HepG2 (cell line): ENCODE results near the gene TBC1D1. TPM values are rescaled to one million over a fixed set of nuclear protein-coding genes. Genes with fewer than 3 reads are reported as not detected.

Experiments used
- ATAC-seq: fragments of 200-7000 bp; cut with Tn5 transposase; 3 replicates; pipeline ENCODE4 v1.9.1; 2020; ENCODE audit warnings: mild to moderate bottlenecking, moderate library complexity
- BruUV-seq: library from RNA; stranded (reverse); fragments of 400-500 nt; replicated peaks from 2 replicates; lab custom pipeline; 2021; lab: Mats Ljungman, UMichigan
- CTCF ChIA-PET: fragments of 300-600 bp; formaldehyde crosslinking; extraction: SDS; loops from one replicate; lab custom pipeline; 2021; ENCODE audit warnings: low total read pairs, inconsistent platforms, low intra/inter-chr PET ratio; lab: Yijun Ruan, JAX
- POLR2A ChIA-PET: fragments of 350-600 bp; sonication (Branson Sonifier 250); formaldehyde crosslinking; loops from one replicate; lab custom pipeline; 2020; ENCODE audit warnings: antibody characterized with exemption, inconsistent platforms; lab: Yijun Ruan, JAX
- DNase-seq: peaks from one replicate; pipeline ENCODE4 v3.0.0-alpha.2; 2015; ENCODE audit warnings: low spot score
- FAIRE-seq: peaks from 3 replicates; lab custom pipeline; 2011; peaks lifted over from hg19 to GRCh38; lab: Jason Lieb, UNC
- H2AFZ ChIP-seq: one replicate; pipeline ENCODE4 v1.6.1; 2011; ENCODE audit warnings: low read length, inconsistent platforms
- H3K27ac ChIP-seq: fragments of 300-600 bp; 3 replicates; pipeline ENCODE4 v1.8.0; 2011; ENCODE audit warnings: mixed run types, mild to moderate bottlenecking, mixed read lengths, low read length, inconsistent platforms; ENCODE audit not compliant: insufficient read depth; ENCODE audit errors: extremely low read length
- H3K27me3 ChIP-seq, 2 experiments: fragments of 200-600 bp in 1 of 2; 2 replicates in 1 of 2; 3 replicates in 1 of 2; pipeline versions ENCODE4 v1.6.0 to v1.8.0; 2011; ENCODE audit warnings: low read length in 2 of 2, mild to moderate bottlenecking in 2 of 2, moderate library complexity in 2 of 2, inconsistent platforms in 1 of 2; ENCODE audit not compliant: insufficient read depth in 2 of 2, control insufficient read depth in 1 of 2
- H3K36me3 ChIP-seq, 2 experiments: fragments of 200-600 bp in 1 of 2; replicated peaks in 1 of 2; 2 replicates in 1 of 2; 3 replicates in 1 of 2; pipeline versions ENCODE4 v1.5.1 to v1.8.0; 2011; ENCODE audit warnings: low read length in 2 of 2, inconsistent platforms in 1 of 2; ENCODE audit not compliant: insufficient read depth in 2 of 2, control insufficient read depth in 1 of 2
- H3K4me1 ChIP-seq: 2 replicates; pipeline ENCODE4 v1.5.1; 2012; ENCODE audit warnings: low read length, inconsistent platforms; ENCODE audit not compliant: insufficient read depth
- H3K4me2 ChIP-seq: 2 replicates; pipeline ENCODE4 v1.6.0; 2011; ENCODE audit warnings: low read depth, low read length, inconsistent platforms
- H3K4me3 ChIP-seq, 3 experiments: fragments of 200-600 bp in 1 of 3; sonication (generic), shearing (Covaris generic) in 1 of 3; replicated peaks in 1 of 3; 2 replicates each; pipeline ENCODE4 v1.5.1; 2011 to 2016; ENCODE audit warnings: low read length in 3 of 3, inconsistent platforms in 2 of 3, low read depth in 2 of 3, mild to moderate bottlenecking in 2 of 3, control low read depth in 1 of 3, mixed read lengths in 1 of 3; ENCODE audit not compliant: insufficient read depth in 1 of 3
- H3K79me2 ChIP-seq: one replicate; pipeline ENCODE4 v1.6.1; 2011; ENCODE audit warnings: low read length, inconsistent platforms; ENCODE audit not compliant: insufficient read depth
- H3K9ac ChIP-seq: 2 replicates; pipeline ENCODE4 v1.6.0; 2011; ENCODE audit warnings: mild to moderate bottlenecking, low read depth, low read length, inconsistent platforms; ENCODE audit not compliant: insufficient read depth
- H3K9me3 ChIP-seq: 2 replicates; pipeline ENCODE4 v1.5.1; 2012; ENCODE audit warnings: mild to moderate bottlenecking, low read length
- H4K20me1 ChIP-seq: 2 replicates; pipeline ENCODE4 v1.6.0; 2011; ENCODE audit warnings: inconsistent platforms, mild to moderate bottlenecking, low read length, moderate library complexity; ENCODE audit not compliant: insufficient read depth
- FOSL2 ChIP-seq: sonication (generic); formaldehyde crosslinking; IDR thresholded peaks from 2 replicates; pipeline ENCODE4 v1.4.0; 2020; ENCODE audit warnings: missing genetic modification reagents
- GATAD2A ChIP-seq: IDR thresholded peaks from 2 replicates; pipeline ENCODE4 v1.6.1; 2016
- GZF1 ChIP-seq: sonication (generic); formaldehyde crosslinking; IDR thresholded peaks from 2 replicates; pipeline ENCODE4 v1.5.1; 2020; ENCODE audit warnings: mild to moderate bottlenecking, missing genetic modification reagents
- HDAC2 ChIP-seq: sonication (generic); formaldehyde crosslinking; IDR thresholded peaks from 2 replicates; pipeline ENCODE4 v1.4.0; 2020; ENCODE audit warnings: missing genetic modification reagents
- SOX13 ChIP-seq, 3 experiments: fragments of 450-650 bp in 1 of 3; sonication (generic) in 1 of 3; formaldehyde crosslinking in 1 of 3; IDR thresholded peaks in 2 of 3; conservative IDR thresholded peaks in 1 of 3; 2 replicates each; pipeline versions ENCODE4 v1.5.0 to v1.6.1; 2016 to 2020; ENCODE audit warnings: antibody characterized with exemption in 1 of 3, mild to moderate bottlenecking in 1 of 3, missing compliant biosample characterization in 1 of 3, missing genetic modification reagents in 1 of 3, moderate library complexity in 1 of 3
- SOX5 ChIP-seq: IDR thresholded peaks from 2 replicates; pipeline ENCODE4 v1.6.1; 2016; ENCODE audit warnings: borderline replicate concordance
- SOX6 ChIP-seq, 2 experiments: fragments of 450-650 bp in 1 of 2; sonication (generic) in 1 of 2; formaldehyde crosslinking in 1 of 2; IDR thresholded peaks; 2 replicates each; pipeline versions ENCODE4 v1.4.0 to v1.6.1; 2017 to 2020; ENCODE audit warnings: antibody characterized with exemption in 1 of 2, mild to moderate bottlenecking in 1 of 2, missing genetic modification reagents in 1 of 2
- TBX2 ChIP-seq: sonication (generic); formaldehyde crosslinking; IDR thresholded peaks from 2 replicates; pipeline ENCODE4 v1.5.0; 2020; ENCODE audit warnings: missing genetic modification reagents, mild to moderate bottlenecking, borderline replicate concordance
- ZBTB33 ChIP-seq: sonication (generic); formaldehyde crosslinking; IDR thresholded peaks from 2 replicates; pipeline ENCODE4 v1.4.0; 2020; ENCODE audit warnings: missing genetic modification reagents
- ZBTB38 ChIP-seq: sonication (generic); formaldehyde crosslinking; IDR thresholded peaks from 2 replicates; pipeline ENCODE4 v1.5.1; 2020; ENCODE audit warnings: mild to moderate bottlenecking, missing genetic modification reagents
- WGBS: methylation state at CpG from one replicate; pipeline ENCODE4 v1.1.6; 2017; ENCODE audit warnings: low lambda C conversion rate; 5-methylcytosine and 5-hydroxymethylcytosine counted together
- in situ Hi-C: cut with HindIII; loops from 2 replicates; pipeline ENCODE4 v1.10.0; 2017; ENCODE audit warnings: low pct_unique_long_range_greater_than_20kb; ENCODE audit not compliant: extremely low pct_ligation_motif_present
- intact Hi-C: fragments of 100-400 bp; cut with micrococcal nuclease; formaldehyde crosslinking; loops from one replicate; pipeline ENCODE4 v1.10.0; 2022; ENCODE audit not compliant: unreplicated experiment
- polyA plus RNA-seq, 8 experiments: library from polyadenylated mRNA; depleted of rRNA in 3 of 8; stranded (reverse) in 7 of 8; unstranded in 1 of 8; fragments of >200 nt; fragmentation: Illumina TruSeq in 4 of 8; extraction: Trizol in 4 of 8; gene quantifications; 2 replicates each; pipeline versions ENCODE4 v1.2.1 to v1.2.3, GENCODE V29; 2011 to 2016; ENCODE audit warnings: low read depth in 4 of 8, missing spikeins in 1 of 8, mixed read lengths in 1 of 8; ENCODE audit not compliant: insufficient read depth in 1 of 8
- total RNA-seq, 5 experiments: library from RNA; depleted of rRNA; stranded (reverse); fragments of >200 nt; fragmentation: Illumina TruSeq; extraction: Trizol; gene quantifications; 2 replicates each; pipeline ENCODE4 v1.2.3, GENCODE V29; 2016; ENCODE audit warnings: low read depth in 1 of 5
- TF ChIP-seq, protein P1 (sequence below): sonication (generic); formaldehyde crosslinking; IDR thresholded peaks from 2 replicates; pipeline ENCODE4 v1.8.1; 2023; ENCODE audit warnings: mild to moderate bottlenecking, moderate library complexity, missing genetic modification reagents

The TBC1D1 gene
- total and polyA plus RNA-seq, 2 of the 13 experiments (the other 11 are each of a cell fraction or from before 2014, with no cell fraction given): 37.3 to 62.8 TPM

GRCh38 chr4:38130884-38131283 is 240.0 kb downstream of the TBC1D1 start:
- H3K9me3 ChIP-seq: no peaks in the 10 kb centered on the region
- CTCF ChIA-PET: no interaction called here
- H3K79me2 ChIP-seq: no peaks in the 10 kb centered on the region
- H3K4me2 ChIP-seq: no peak overlapping the region
- H2AFZ ChIP-seq: no peak overlapping the region
- FAIRE-seq (no peak), ATAC-seq (no peak), DNase-seq (no peak)
- in situ Hi-C loops (loop anchor here (5.0 kb wide), 1 partner anchor 54 kb away; no protein-coding TSS in a partner anchor), intact Hi-C loops (loop anchor here (5.0 kb wide), 1 partner anchor 46 kb away; no protein-coding TSS in a partner anchor)
- no peaks in the 10 kb centered on the region for H3K36me3 ChIP-seq
- peak overlapping the region; percentile 92 for H3K27ac ChIP-seq
- H3K4me1 ChIP-seq: peaks cover 94% of the 10 kb centered on the region
- H3K27me3 ChIP-seq: no peaks in the 10 kb centered on the region
- 0 out of 2 replicates have a peak, but pooled peaks have one; percentile 33 for TF ChIP-seq GZF1 (CRISPR knock-in tag)
- TF ChIP-seq, protein P1, sequence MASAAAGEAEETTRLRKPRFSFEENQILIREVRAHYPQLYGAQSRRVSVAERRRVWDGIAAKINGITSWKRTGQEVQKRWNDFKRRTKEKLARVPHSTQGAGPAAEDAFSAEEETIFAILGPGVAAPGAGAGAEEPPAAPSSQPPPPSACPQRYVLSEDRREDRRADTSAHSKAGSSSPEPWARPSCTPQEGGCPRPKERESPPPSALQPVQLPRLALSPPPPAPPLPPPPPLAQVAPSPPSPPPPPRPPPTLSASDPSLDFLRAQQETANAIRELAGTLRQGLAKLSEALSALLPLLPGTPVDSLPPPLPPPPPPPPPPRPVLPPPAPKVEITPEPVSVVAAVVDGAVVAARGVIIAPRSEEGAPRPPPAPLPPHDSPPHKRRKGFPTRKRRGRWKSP: no peak
- 97% methylated on average over 3 of the region's 3 CpGs for WGBS
- no peaks in the 10 kb centered on the region for H4K20me1 ChIP-seq
- no peak overlapping the region for H3K4me3 ChIP-seq
- H3K9ac ChIP-seq: peak overlapping the region; percentile 29; the same call in 1 of the 2 replicates
- POLR2A ChIA-PET: interaction anchor here (1.0 to 5.4 kb wide), 4 partner anchors 10 to 68 kb away, joined by 3 to 124 read pairs (median 21); no protein-coding TSS in a partner anchor
- BruUV-seq: no TSS peak

DNA sequence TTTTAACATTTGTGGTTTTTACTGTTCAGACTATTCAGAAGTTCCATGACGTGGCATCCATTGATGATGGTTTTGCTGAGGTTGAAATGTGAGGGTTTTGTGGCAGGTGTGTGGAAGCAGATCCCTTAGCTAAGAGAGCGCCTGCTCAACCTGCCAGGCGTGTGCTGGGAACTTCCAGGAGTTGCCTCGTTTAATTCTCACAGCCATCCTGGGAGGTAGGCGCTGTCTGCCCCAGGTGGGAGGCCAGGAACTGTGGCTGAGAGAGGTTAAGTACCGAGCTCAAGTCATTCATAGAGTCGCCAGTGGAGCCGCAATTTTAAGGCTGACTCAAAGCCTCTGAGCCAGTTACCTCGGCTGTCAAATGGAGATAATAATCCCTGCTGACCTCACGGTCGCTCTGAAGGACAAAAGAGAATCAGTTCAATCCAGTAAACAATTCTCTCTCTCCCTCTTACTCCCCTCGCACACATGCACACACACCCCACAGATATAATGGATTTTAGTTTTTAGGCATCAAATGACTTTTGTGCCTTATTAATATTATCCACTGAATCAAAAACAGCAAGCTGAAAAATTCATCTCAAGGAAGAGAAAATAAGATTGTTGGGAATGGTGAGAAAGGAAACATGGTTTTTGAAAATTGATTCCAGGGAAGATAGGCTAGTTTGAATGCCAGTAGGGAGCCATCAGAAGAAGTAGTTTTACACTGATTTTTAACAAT is 240.6 kb downstream of the TBC1D1 start:
- POLR2A ChIA-PET: interaction anchor here (1.0 to 5.4 kb wide), 7 partner anchors 9 to 69 kb away, joined by 3 to 124 read pairs (median 14); no protein-coding TSS in a partner anchor
- CTCF ChIA-PET: no interaction called here
- intact Hi-C loops: loop anchor here (5.0 kb wide), 1 partner anchor 46 kb away; no protein-coding TSS in a partner anchor
- H3K27ac ChIP-seq: peak overlapping the region; percentile 92
- H3K36me3 ChIP-seq: peaks cover 0 to under 1% of the 10 kb centered on the region in 2 experiments; a peak in 1 of 5 replicates
- no peaks in the 10 kb centered on the region for H4K20me1 ChIP-seq
- peak overlapping the region; percentile 74 for H3K9ac ChIP-seq
- in situ Hi-C loops: loop anchor here (5.0 kb wide), 1 partner anchor 54 kb away; no protein-coding TSS in a partner anchor
- no peaks in the 10 kb centered on the region for H3K27me3 ChIP-seq
- WGBS: 85% methylated on average over 12 of the region's 12 CpGs
- no peak for FAIRE-seq
- no peak overlapping the region for H2AFZ ChIP-seq
- H3K9me3 ChIP-seq: no peaks in the 10 kb centered on the region
- H3K79me2 ChIP-seq: no peaks in the 10 kb centered on the region
- ATAC-seq: no peak
- H3K4me3 ChIP-seq: no peak overlapping the region
- no peak overlapping the region for H3K4me2 ChIP-seq
- H3K4me1 ChIP-seq: peaks cover 96% of the 10 kb centered on the region
- DNase-seq: no peak
- no TSS peak for BruUV-seq
- TF ChIP-seq SOX13 (IDR thresholded peaks at IDR 0.05) (no peak), SOX13 (CRISPR knock-in tag; conservative IDR thresholded peaks at IDR 0.05 in 1 of 2, IDR thresholded peaks at IDR 0.05 in 1 of 2) (peak in 1 of 2 experiments; percentile 43; a peak in 2 of 4 replicates), SOX5 (CRISPR knock-in tag) (peak; percentile 44; the same call in 1 of the 2 replicates), ZBTB33 (CRISPR knock-in tag) (peak; percentile 67; the same call in 1 of the 2 replicates), HDAC2 (CRISPR knock-in tag) (no peak), FOSL2 (CRISPR knock-in tag) (peak; percentile 36; the same call in 1 of the 2 replicates), TBX2 (CRISPR knock-in tag) (0 out of 2 replicates have a peak, but pooled peaks have one; percentile 25), SOX6 (IDR thresholded peaks at IDR 0.05) (no peak), SOX6 (CRISPR knock-in tag; IDR thresholded peaks at IDR 0.05) (peak; percentile 40; the same call in 1 of the 2 replicates), GATAD2A (CRISPR knock-in tag) (peak; percentile 18; the same call in 1 of the 2 replicates), ZBTB38 (CRISPR knock-in tag) (peak; percentile 91)
